ENCODE results near the gene ITGA3. TPM values are rescaled to one million over a fixed set of nuclear protein-coding genes. Genes with fewer than 3 reads are reported as not detected.

ITGA3 gene
- total RNA-seq, 1 experiment from 2014 or later = 22.5 TPM

GRCh38 chr17:50120475-50121253, 64.8 kb downstream of the ITGA3 start:
- Histone ChIP-seq H3K14ac (ENCODE audit: insufficient read depth, low read length) (no peak overlapping the region), H4K20me1 (ENCODE audit: control insufficient read depth, insufficient read depth, insufficient read length) (no peaks in the 10 kb centered on the region), H3K27me3 (ENCODE audit: insufficient read depth, low read length) (no peaks in the 10 kb centered on the region; the same call in 1 of the 2 replicates), H3K27ac (ENCODE audit: insufficient read length, low read depth, low read length) (no peak overlapping the region), H3T11ph (ENCODE audit: low read length) (no peak overlapping the region), H2BK12ac (ENCODE audit: insufficient read length, low read depth, low read length) (no peak overlapping the region), H3K9me3 (ENCODE audit: control insufficient read depth, low read depth, low read length) (no peaks in the 10 kb centered on the region), H3K23me2 (ENCODE audit: insufficient read length, low read depth, low read length, poor library complexity, severe bottlenecking) (no peaks in the 10 kb centered on the region), H2AFZ (ENCODE audit: low read length) (no peak overlapping the region), H4K91ac (ENCODE audit: insufficient read length, low read depth, low read length) (no peak overlapping the region), H2BK120ac (ENCODE audit: low read depth, low read length, poor library complexity, severe bottlenecking) (no peak overlapping the region), H2BK20ac (ENCODE audit: low read depth, low read length, poor library complexity, severe bottlenecking) (no peak overlapping the region), H3K56ac (ENCODE audit: insufficient read length, low read depth, low read length) (no peak overlapping the region), H3K18ac (ENCODE audit: insufficient read length, low read depth, low read length) (no peak overlapping the region), H3K9ac (ENCODE audit: extremely low read depth, insufficient read length, low read length) (no peak overlapping the region), H2AK5ac (ENCODE audit: insufficient read length, low read length) (no peak overlapping the region), H2BK5ac (ENCODE audit: insufficient read length, low read length) (no peak overlapping the region), H3K4me2 (ENCODE audit: insufficient read depth, insufficient read length, low read length) (no peak overlapping the region), H3K4ac (ENCODE audit: low read depth, low read length) (no peak overlapping the region), H2BK15ac (ENCODE audit: low read depth, low read length) (no peak overlapping the region), H4K8ac (replicated peaks; ENCODE audit: insufficient read length, low read depth, low read length) (no peak overlapping the region), H3K4me1 (ENCODE audit: insufficient read depth, low read length) (peaks cover 8% of the 10 kb centered on the region; the same call in 1 of the 2 replicates), H3K79me2 (ENCODE audit: insufficient read depth, low read length) (no peaks in the 10 kb centered on the region), H4K5ac (ENCODE audit: insufficient read length, low read depth, low read length) (no peak overlapping the region), H3K79me1 (ENCODE audit: insufficient read depth, low read depth, low read length, poor library complexity, severe bottlenecking) (no peaks in the 10 kb centered on the region), H3K23ac (ENCODE audit: insufficient read length, low read depth, low read length) (no peak overlapping the region)
- no CpG with 5 or more reads among the region's 7 CpGs for WGBS (ENCODE audit: extremely low coverage, insufficient read length, low lambda C conversion rate)
- no peaks in the 10 kb centered on the region; a peak in 1 of 5 replicates for H3K9me3 Mint-ChIP-seq
- no peak for DNase-seq
- H3K4me1 Mint-ChIP-seq = peaks cover 26 to 41% of the 10 kb centered on the region in 2 experiments
- TF ChIP-seq CTCF (conservative IDR thresholded peaks at IDR 0.05) = no peak
- H3K27ac Mint-ChIP-seq = 0 out of 7 replicates have a peak overlapping the region, but pooled peaks of 1 of the 3 experiments have one; percentile 27
- H3K36me3 Mint-ChIP-seq (ENCODE audit: insufficient read depth in 1 of 3, low read depth in 3 of 3) = peaks cover 0 to 3% (median 2%) of the 10 kb centered on the region in 3 experiments; a peak in 1 of 7 replicates
- H3K4me3 Mint-ChIP-seq = no peak overlapping the region
- peaks cover 61% of the 10 kb centered on the region for H3K27me3 Mint-ChIP-seq (ENCODE audit: low read depth)
